ENCODE data around the gene GFRA1. TPM values are rescaled to one million over a fixed set of nuclear protein-coding genes. Genes with fewer than 3 reads are reported as not detected.

Gene GFRA1
- total and polyA plus RNA-seq, 2 donors (not counting 1 experiment from before 2014, with no cell fraction given) = 6.3 to 29.6 TPM

DNA sequence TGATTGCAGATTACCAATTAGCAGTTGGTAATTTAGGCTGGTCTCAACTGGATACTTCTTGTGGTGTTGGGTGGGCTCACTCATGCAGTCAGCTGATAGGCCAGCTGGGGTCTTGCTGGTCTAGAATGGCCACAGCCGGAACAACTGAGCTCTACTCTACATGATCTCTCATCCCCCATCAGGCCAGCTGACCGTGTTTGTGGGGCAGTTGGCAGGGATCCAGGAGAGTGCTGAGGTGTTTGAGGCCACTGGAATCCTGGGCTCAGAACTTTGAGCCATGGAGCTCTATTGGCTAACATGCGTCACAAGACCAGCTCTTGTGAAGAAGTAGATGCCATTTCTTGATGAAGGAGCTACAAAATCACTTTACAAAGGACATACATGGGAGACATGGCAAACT, 242.4 kb downstream of the GFRA1 start:
- H3K27ac ChIP-seq (ENCODE audit: insufficient read depth, low read length) = no peak overlapping the region
- H3K4me2 ChIP-seq (ENCODE audit: extremely low read depth, insufficient read depth, low read length) = no peak overlapping the region
- no peak for DNase-seq (ENCODE audit: low read depth in 2 of 2)
- no peak overlapping the region for H3K9ac ChIP-seq (ENCODE audit: insufficient read depth, low read length)
- no peaks in the 10 kb centered on the region for H3K4me1 ChIP-seq (ENCODE audit: control insufficient read depth, extremely low read depth, insufficient read depth, low read length)
- no peaks in the 10 kb centered on the region for H3K27me3 ChIP-seq (ENCODE audit: control insufficient read depth, insufficient read depth, low read length)
- no peaks in the 10 kb centered on the region for H3K79me2 ChIP-seq (ENCODE audit: control insufficient read depth, insufficient read depth, low read length)
- no peak overlapping the region for H2AFZ ChIP-seq (ENCODE audit: low read length)
- H3K36me3 ChIP-seq (ENCODE audit: control insufficient read depth, insufficient read depth, low read length) = no peaks in the 10 kb centered on the region
- no peak overlapping the region for H3K4me3 ChIP-seq (replicated peaks in 1 of 4; ENCODE audit: control extremely low read depth in 1 of 4, insufficient read depth in 1 of 4, low read depth in 3 of 4, low read length in 4 of 4)
- TF ChIP-seq CTCF (conservative IDR thresholded peaks at IDR 0.05 in 1 of 2, IDR thresholded peaks at IDR 0.05 in 1 of 2; ENCODE audit: low read depth in 1 of 2, low read length in 2 of 2) (no peak), EZH2 (IDR thresholded peaks at IDR 0.05; ENCODE audit: low read length, missing control alignments) (no peak)
- H3K9me3 ChIP-seq (ENCODE audit: control insufficient read depth, insufficient read depth, low read depth, low read length) = no peaks in the 10 kb centered on the region
- no peaks in the 10 kb centered on the region for H4K20me1 ChIP-seq (ENCODE audit: control insufficient read depth, extremely low read depth, insufficient read depth, low read length)

- Histone ChIP-seq H3K79me2 (ENCODE audit: control insufficient read depth, insufficient read depth, low read length) (no peaks in the 10 kb centered on the region), H4K20me1 (ENCODE audit: control insufficient read depth, extremely low read depth, insufficient read depth, low read length) (no peaks in the 10 kb centered on the region), H3K27me3 (ENCODE audit: control insufficient read depth, insufficient read depth, low read length) (no peaks in the 10 kb centered on the region), H2AFZ (ENCODE audit: low read length) (no peak overlapping the region), H3K36me3 (ENCODE audit: control insufficient read depth, insufficient read depth, low read length) (no peaks in the 10 kb centered on the region), H3K4me1 (ENCODE audit: control insufficient read depth, extremely low read depth, insufficient read depth, low read length) (no peaks in the 10 kb centered on the region), H3K9ac (ENCODE audit: insufficient read depth, low read length) (no peak overlapping the region), H3K4me3 (replicated peaks in 1 of 4; ENCODE audit: control extremely low read depth in 1 of 4, insufficient read depth in 1 of 4, low read depth in 3 of 4, low read length in 4 of 4) (no peak overlapping the region), H3K27ac (ENCODE audit: insufficient read depth, low read length) (no peak overlapping the region), H3K4me2 (ENCODE audit: extremely low read depth, insufficient read depth, low read length) (no peak overlapping the region), H3K9me3 (ENCODE audit: control insufficient read depth, insufficient read depth, low read depth, low read length) (no peaks in the 10 kb centered on the region)
- no peak for TF ChIP-seq EZH2 (IDR thresholded peaks at IDR 0.05; ENCODE audit: low read length, missing control alignments)
- TF ChIP-seq CTCF (conservative IDR thresholded peaks at IDR 0.05 in 1 of 2, IDR thresholded peaks at IDR 0.05 in 1 of 2; ENCODE audit: low read depth in 1 of 2, low read length in 2 of 2) = no peak
- no peak for DNase-seq (ENCODE audit: low read depth in 2 of 2)
Measured at GRCh38 chr10:116029826-116030225, 243.2 kb downstream of the GFRA1 start.

- Histone ChIP-seq H3K27ac (ENCODE audit: insufficient read depth, low read length) (no peak overlapping the region), H3K79me2 (ENCODE audit: control insufficient read depth, insufficient read depth, low read length) (no peaks in the 10 kb centered on the region), H3K4me2 (ENCODE audit: extremely low read depth, insufficient read depth, low read length) (no peak overlapping the region), H3K4me3 (replicated peaks in 1 of 4; ENCODE audit: control extremely low read depth in 1 of 4, insufficient read depth in 1 of 4, low read depth in 3 of 4, low read length in 4 of 4) (no peak overlapping the region), H3K27me3 (ENCODE audit: control insufficient read depth, insufficient read depth, low read length) (no peaks in the 10 kb centered on the region), H2AFZ (ENCODE audit: low read length) (no peak overlapping the region), H3K36me3 (ENCODE audit: control insufficient read depth, insufficient read depth, low read length) (no peaks in the 10 kb centered on the region), H3K9me3 (ENCODE audit: control insufficient read depth, insufficient read depth, low read depth, low read length) (no peaks in the 10 kb centered on the region), H3K4me1 (ENCODE audit: control insufficient read depth, extremely low read depth, insufficient read depth, low read length) (no peaks in the 10 kb centered on the region), H3K9ac (ENCODE audit: insufficient read depth, low read length) (no peak overlapping the region), H4K20me1 (ENCODE audit: control insufficient read depth, extremely low read depth, insufficient read depth, low read length) (no peaks in the 10 kb centered on the region)
- no peak for DNase-seq (ENCODE audit: low read depth in 2 of 2)
- TF ChIP-seq CTCF (conservative IDR thresholded peaks at IDR 0.05 in 1 of 2, IDR thresholded peaks at IDR 0.05 in 1 of 2; ENCODE audit: low read depth in 1 of 2, low read length in 2 of 2) = no peak
- TF ChIP-seq EZH2 (IDR thresholded peaks at IDR 0.05; ENCODE audit: low read length, missing control alignments) = no peak
Measured at GRCh38 chr10:116027355-116027754, 245.7 kb downstream of the GFRA1 start.
